Lower leg skin (tissue), 4 donors: ENCODE data around the gene HMG20B. TPM values are rescaled to one million over a fixed set of nuclear protein-coding genes. Genes with fewer than 3 reads are reported as not detected.

Experiments used
- DNase-seq, 2 donors: peaks; one replicate each; pipeline ENCODE4 v3.0.0-alpha.2; 2019; ENCODE audit warnings: low spot score in 2 of 2
- H3K4me3 ChIP-seq: fragments of 200-600 bp; sonication (generic); 2 replicates; pipeline ENCODE4 v1.5.1; 2017; ENCODE audit warnings: mild to moderate bottlenecking, low read depth; ENCODE audit not compliant: poor library complexity, severe bottlenecking
- CTCF ChIP-seq, 3 donors: fragments of 450-650 bp; IDR thresholded peaks; one replicate each; pipeline ENCODE4 v1.5.1; 2016; ENCODE audit warnings: antibody characterized with exemption in 3 of 3, mild to moderate bottlenecking in 3 of 3, moderate library complexity in 2 of 3
- POLR2A ChIP-seq, 2 donors: fragments of 450-650 bp; IDR thresholded peaks; one replicate each; pipeline ENCODE4 v1.6.1; 2016 to 2017; ENCODE audit warnings: antibody characterized with exemption in 2 of 2, mild to moderate bottlenecking in 1 of 2, moderate library complexity in 1 of 2
- WGBS, 2 donors: methylation state at CpG; one replicate each; pipeline ENCODE4 v1.1.5; 2018; 5-methylcytosine and 5-hydroxymethylcytosine counted together
- intact Hi-C: fragments of 100-400 bp; cut with DNase I; formaldehyde crosslinking; loops from one replicate; pipeline ENCODE4 v1.15.0; 2023; ENCODE audit warnings: low total_unique reads
- total RNA-seq, 4 donors: library from RNA; depleted of rRNA; stranded (reverse); fragments of >200 nt; gene quantifications; one replicate each; pipeline ENCODE4 v1.1.0, GENCODE V29; 2016

Gene HMG20B
- total RNA-seq, 4 donors from 2014 or later: 112 to 135 (median 123) TPM

GRCh38 chr19:3614858-3615505 is 42.2 kb downstream of the HMG20B start:
- intact Hi-C loops: loop anchor here (10.0 kb wide), 2 partner anchors 90 to 300 kb away; no protein-coding TSS in a partner anchor
- TF ChIP-seq CTCF (IDR thresholded peaks at IDR 0.05): no peak
- TF ChIP-seq POLR2A (IDR thresholded peaks at IDR 0.05): no peak
- DNase-seq: no peak
- WGBS, 2 donors: 91 to 94% methylated on average over 15 of the region's 18 CpGs
- H3K4me3 ChIP-seq: no peak overlapping the region

- intact Hi-C loops: loop anchor here (10.0 kb wide), 2 partner anchors 91 to 301 kb away; no protein-coding TSS in a partner anchor
- TF ChIP-seq POLR2A (IDR thresholded peaks at IDR 0.05) (no peak), CTCF (IDR thresholded peaks at IDR 0.05) (no peak)
- WGBS, 2 donors: 90 to 91% methylated on average over 10 to 23 of the region's 26 CpGs
- DNase-seq: no peak
- no peak overlapping the region for H3K4me3 ChIP-seq
Measured at GRCh38 chr19:3615524-3616135, 42.9 kb downstream of the HMG20B start.

GRCh38 chr19:3617463-3617862 is 44.7 kb downstream of the HMG20B start:
- WGBS, 2 donors: 63 to 75% methylated on average over 19 of the region's 19 CpGs
- DNase-seq: no peak
- TF ChIP-seq POLR2A (IDR thresholded peaks at IDR 0.05): no peak
- TF ChIP-seq CTCF (IDR thresholded peaks at IDR 0.05): no peak
- intact Hi-C loops: loop anchor here (10.0 kb wide), 2 partner anchors 93 to 303 kb away; no protein-coding TSS in a partner anchor
- no peak overlapping the region for H3K4me3 ChIP-seq

GRCh38 chr19:3618144-3618810 is 45.5 kb downstream of the HMG20B start:
- TF ChIP-seq POLR2A (IDR thresholded peaks at IDR 0.05): no peak
- TF ChIP-seq CTCF (IDR thresholded peaks at IDR 0.05): peak in 1 of 3 donors; percentile 84
- no peak overlapping the region for H3K4me3 ChIP-seq
- WGBS, 2 donors: 39 to 63% methylated on average over 15 to 18 of the region's 31 CpGs
- intact Hi-C loops: loop anchor here (10.0 kb wide), 2 partner anchors 93 to 303 kb away; no protein-coding TSS in a partner anchor
- DNase-seq: no peak

- WGBS, 2 donors: 87 to 90% methylated on average over 25 of the region's 31 CpGs
- DNase-seq: no peak
- no peak for TF ChIP-seq CTCF (IDR thresholded peaks at IDR 0.05)
- TF ChIP-seq POLR2A (IDR thresholded peaks at IDR 0.05): no peak
- H3K4me3 ChIP-seq: no peak overlapping the region
- intact Hi-C loops: loop anchor here (10.0 kb wide), 2 partner anchors 94 to 304 kb away; no protein-coding TSS in a partner anchor
Measured at GRCh38 chr19:3618811-3619630, 46.3 kb downstream of the HMG20B start.
